Chondrocyte (in vitro differentiated cells): ENCODE results near the gene KCNH6. TPM values are rescaled to one million over a fixed set of nuclear protein-coding genes. Genes with fewer than 3 reads are reported as not detected.

Experiments used
- DNase-seq: peaks from one replicate; pipeline ENCODE4 v3.0.0; 2021; ENCODE audit warnings: mixed read lengths, low spot score
- H3K27ac Mint-ChIP-seq: one replicate; pipeline ENCODE4 v1.8.0; 2021; ENCODE audit warnings: mild to moderate bottlenecking, moderate library complexity, mixed read lengths; ENCODE audit not compliant: unreplicated experiment
- H3K27me3 Mint-ChIP-seq: 2 replicates; pipeline ENCODE4 v1.8.0; 2021; ENCODE audit warnings: low read depth, mixed read lengths
- H3K36me3 Mint-ChIP-seq: 2 replicates; pipeline ENCODE4 v1.8.0; 2021; ENCODE audit warnings: low read depth, mixed read lengths
- H3K4me1 Mint-ChIP-seq: 2 replicates; pipeline ENCODE4 v1.8.0; 2021; ENCODE audit warnings: low read depth, mild to moderate bottlenecking, mixed read lengths
- H3K4me3 Mint-ChIP-seq: one replicate; pipeline ENCODE4 v1.8.0; 2021; ENCODE audit warnings: mild to moderate bottlenecking, moderate library complexity, mixed read lengths; ENCODE audit not compliant: unreplicated experiment
- H3K9me3 Mint-ChIP-seq: 2 replicates; pipeline ENCODE4 v1.8.0; 2021; ENCODE audit warnings: low read depth, mixed read lengths
- CTCF ChIP-seq: fragments of 200-600 bp; sonication (generic); IDR thresholded peaks from 2 replicates; pipeline ENCODE4 v1.5.0; 2021; ENCODE audit warnings: antibody characterized with exemption, mild to moderate bottlenecking, moderate library complexity
- total RNA-seq: library from RNA; stranded (reverse); gene quantifications from 3 replicates; pipeline ENCODE4 v1.2.1, GENCODE V29; 2021

Gene KCNH6
- total RNA-seq, 1 donor from 2014 or later = not detected

GRCh38 chr17:63476854-63477479 is 46.2 kb upstream of the KCNH6 start, which contains the start of gene ACE:
TSS of gene ACE (plus strand) at chr17:63477061. CDS start at chr17:63477095, 34 bp downstream.
- Mint-ChIP-seq H3K4me1 (peaks cover 11% of the 10 kb centered on the region), H3K36me3 (no peaks in the 10 kb centered on the region), H3K27ac (no peak within 1 kb of the TSS), H3K4me3 (peak within 1 kb of the TSS; percentile 75), H3K27me3 (peaks cover 20% of the 10 kb centered on the region), H3K9me3 (no peaks in the 10 kb centered on the region)
- no peak for TF ChIP-seq CTCF
- DNase-seq = peak; percentile 61

GRCh38 chr17:63477480-63478440 is 45.4 kb upstream of the KCNH6 start:
- no peaks in the 10 kb centered on the region for H3K9me3 Mint-ChIP-seq
- H3K27me3 Mint-ChIP-seq = peaks cover 20% of the 10 kb centered on the region
- no peak for TF ChIP-seq CTCF
- H3K27ac Mint-ChIP-seq = no peak overlapping the region
- DNase-seq = peak; percentile 61
- H3K4me1 Mint-ChIP-seq = peaks cover 11% of the 10 kb centered on the region
- peak overlapping the region; percentile 75 for H3K4me3 Mint-ChIP-seq
- H3K36me3 Mint-ChIP-seq = no peaks in the 10 kb centered on the region

GRCh38 chr17:63478814-63479494 is 44.2 kb upstream of the KCNH6 start:
- no peak overlapping the region for H3K27ac Mint-ChIP-seq
- TF ChIP-seq CTCF = peak; percentile 81
- peak; percentile 91 for DNase-seq
- H3K27me3 Mint-ChIP-seq = peaks cover 20% of the 10 kb centered on the region
- H3K9me3 Mint-ChIP-seq = no peaks in the 10 kb centered on the region
- peaks cover 11% of the 10 kb centered on the region for H3K4me1 Mint-ChIP-seq
- no peak overlapping the region for H3K4me3 Mint-ChIP-seq
- no peaks in the 10 kb centered on the region for H3K36me3 Mint-ChIP-seq

GRCh38 chr17:63479495-63480184 is 43.5 kb upstream of the KCNH6 start:
- Mint-ChIP-seq H3K27me3 (peaks cover 20% of the 10 kb centered on the region), H3K4me3 (no peak overlapping the region), H3K36me3 (no peaks in the 10 kb centered on the region), H3K9me3 (no peaks in the 10 kb centered on the region), H3K27ac (no peak overlapping the region), H3K4me1 (peaks cover 11% of the 10 kb centered on the region)
- DNase-seq = no peak
- TF ChIP-seq CTCF = no peak
